PFSK-1 (cell line): ENCODE measurements around the gene TBC1D22A.

Source experiments
- FOXP2 ChIP-seq: optimal IDR thresholded peaks from 2 replicates; pipeline ENCODE3; 2011; ENCODE audit warnings: borderline replicate concordance, control low read depth, inconsistent platforms; ENCODE audit not compliant: insufficient read depth; ENCODE audit errors: extremely low read length, extremely low read depth
- POLR2AphosphoS5 ChIP-seq: IDR thresholded peaks from 2 replicates; pipeline ENCODE4 v1.6.1; 2012; ENCODE audit warnings: low read depth, mild to moderate bottlenecking, control low read depth, low read length, moderate library complexity
- SIN3A ChIP-seq: IDR thresholded peaks from 2 replicates; pipeline ENCODE4 v1.6.1; 2012; ENCODE audit warnings: mild to moderate bottlenecking, low read length, moderate library complexity, borderline replicate concordance; ENCODE audit not compliant: insufficient read depth
- TAF1 ChIP-seq: IDR thresholded peaks from 2 replicates; pipeline ENCODE4 v1.6.1; 2012; ENCODE audit warnings: low read length, control low read depth, borderline replicate concordance; ENCODE audit not compliant: insufficient read depth
- TF ChIP-seq, protein P1 (sequence below), 2 experiments: IDR thresholded peaks; 2 replicates each; pipeline versions ENCODE4 v1.6.1 to v1.8.0; 2011 to 2012; ENCODE audit warnings: low read depth in 2 of 2, low read length in 2 of 2, control low read depth in 1 of 2, inconsistent platforms in 1 of 2, mild to moderate bottlenecking in 1 of 2, moderate library complexity in 1 of 2; ENCODE audit not compliant: insufficient read depth in 1 of 2

The TBC1D22A gene

DNA sequence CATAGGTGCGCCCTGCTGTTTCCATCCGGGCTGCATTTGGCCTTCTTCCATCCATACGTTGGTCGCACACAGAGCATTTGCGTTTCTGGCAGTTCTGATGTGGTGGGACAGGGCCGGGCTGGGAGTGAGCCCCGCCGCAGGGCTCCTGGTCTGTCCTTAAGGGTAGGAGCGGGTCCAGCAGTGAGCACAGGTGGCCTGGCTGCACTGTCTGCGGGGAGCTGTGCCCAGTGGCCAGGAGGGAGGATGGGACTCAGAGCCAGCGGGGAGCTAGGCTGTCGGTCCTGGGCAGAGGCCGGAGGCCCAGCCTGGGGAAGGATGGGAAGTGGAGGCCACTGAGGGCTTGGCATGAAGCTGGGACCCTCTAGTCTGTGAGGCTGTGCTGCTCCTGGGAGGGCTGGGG lies 385.1 kb downstream of the TBC1D22A start:
- TF ChIP-seq TAF1 = no peak
- TF ChIP-seq, protein P1, sequence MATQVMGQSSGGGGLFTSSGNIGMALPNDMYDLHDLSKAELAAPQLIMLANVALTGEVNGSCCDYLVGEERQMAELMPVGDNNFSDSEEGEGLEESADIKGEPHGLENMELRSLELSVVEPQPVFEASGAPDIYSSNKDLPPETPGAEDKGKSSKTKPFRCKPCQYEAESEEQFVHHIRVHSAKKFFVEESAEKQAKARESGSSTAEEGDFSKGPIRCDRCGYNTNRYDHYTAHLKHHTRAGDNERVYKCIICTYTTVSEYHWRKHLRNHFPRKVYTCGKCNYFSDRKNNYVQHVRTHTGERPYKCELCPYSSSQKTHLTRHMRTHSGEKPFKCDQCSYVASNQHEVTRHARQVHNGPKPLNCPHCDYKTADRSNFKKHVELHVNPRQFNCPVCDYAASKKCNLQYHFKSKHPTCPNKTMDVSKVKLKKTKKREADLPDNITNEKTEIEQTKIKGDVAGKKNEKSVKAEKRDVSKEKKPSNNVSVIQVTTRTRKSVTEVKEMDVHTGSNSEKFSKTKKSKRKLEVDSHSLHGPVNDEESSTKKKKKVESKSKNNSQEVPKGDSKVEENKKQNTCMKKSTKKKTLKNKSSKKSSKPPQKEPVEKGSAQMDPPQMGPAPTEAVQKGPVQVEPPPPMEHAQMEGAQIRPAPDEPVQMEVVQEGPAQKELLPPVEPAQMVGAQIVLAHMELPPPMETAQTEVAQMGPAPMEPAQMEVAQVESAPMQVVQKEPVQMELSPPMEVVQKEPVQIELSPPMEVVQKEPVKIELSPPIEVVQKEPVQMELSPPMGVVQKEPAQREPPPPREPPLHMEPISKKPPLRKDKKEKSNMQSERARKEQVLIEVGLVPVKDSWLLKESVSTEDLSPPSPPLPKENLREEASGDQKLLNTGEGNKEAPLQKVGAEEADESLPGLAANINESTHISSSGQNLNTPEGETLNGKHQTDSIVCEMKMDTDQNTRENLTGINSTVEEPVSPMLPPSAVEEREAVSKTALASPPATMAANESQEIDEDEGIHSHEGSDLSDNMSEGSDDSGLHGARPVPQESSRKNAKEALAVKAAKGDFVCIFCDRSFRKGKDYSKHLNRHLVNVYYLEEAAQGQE (IDR thresholded peaks at IDR 0.05; ENCODE audit: insufficient read depth in 1 of 2, low read depth in 2 of 2, low read length in 2 of 2) = no peak
- no peak for TF ChIP-seq SIN3A
- TF ChIP-seq FOXP2 = no peak
- TF ChIP-seq POLR2AphosphoS5 = no peak

DNA sequence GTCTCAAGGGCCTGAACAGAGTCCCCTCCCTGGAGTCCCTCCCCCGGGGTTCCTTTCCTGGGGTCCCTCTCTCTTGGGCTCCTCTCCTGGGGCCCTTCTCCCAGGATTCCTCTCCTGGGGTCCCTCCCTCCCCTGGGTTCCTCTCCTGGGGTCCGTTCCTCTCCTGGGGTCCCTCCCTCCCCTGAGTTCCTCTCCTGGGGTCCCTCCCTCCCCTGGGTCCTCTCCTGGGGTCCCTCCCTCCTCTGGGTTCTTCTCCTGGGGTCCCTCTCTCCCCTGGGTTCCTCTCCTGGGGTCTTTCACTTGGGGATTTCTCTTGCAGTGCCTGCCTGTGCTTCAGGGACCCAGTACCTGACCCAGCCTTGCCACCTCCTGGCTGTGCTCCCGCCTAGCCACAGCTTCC lies 386.1 kb downstream of the TBC1D22A start:
- TF ChIP-seq SIN3A (no peak), FOXP2 (no peak)
- TF ChIP-seq, protein P1 (IDR thresholded peaks at IDR 0.05; ENCODE audit: insufficient read depth in 1 of 2, low read depth in 2 of 2, low read length in 2 of 2) = no peak

DNA sequence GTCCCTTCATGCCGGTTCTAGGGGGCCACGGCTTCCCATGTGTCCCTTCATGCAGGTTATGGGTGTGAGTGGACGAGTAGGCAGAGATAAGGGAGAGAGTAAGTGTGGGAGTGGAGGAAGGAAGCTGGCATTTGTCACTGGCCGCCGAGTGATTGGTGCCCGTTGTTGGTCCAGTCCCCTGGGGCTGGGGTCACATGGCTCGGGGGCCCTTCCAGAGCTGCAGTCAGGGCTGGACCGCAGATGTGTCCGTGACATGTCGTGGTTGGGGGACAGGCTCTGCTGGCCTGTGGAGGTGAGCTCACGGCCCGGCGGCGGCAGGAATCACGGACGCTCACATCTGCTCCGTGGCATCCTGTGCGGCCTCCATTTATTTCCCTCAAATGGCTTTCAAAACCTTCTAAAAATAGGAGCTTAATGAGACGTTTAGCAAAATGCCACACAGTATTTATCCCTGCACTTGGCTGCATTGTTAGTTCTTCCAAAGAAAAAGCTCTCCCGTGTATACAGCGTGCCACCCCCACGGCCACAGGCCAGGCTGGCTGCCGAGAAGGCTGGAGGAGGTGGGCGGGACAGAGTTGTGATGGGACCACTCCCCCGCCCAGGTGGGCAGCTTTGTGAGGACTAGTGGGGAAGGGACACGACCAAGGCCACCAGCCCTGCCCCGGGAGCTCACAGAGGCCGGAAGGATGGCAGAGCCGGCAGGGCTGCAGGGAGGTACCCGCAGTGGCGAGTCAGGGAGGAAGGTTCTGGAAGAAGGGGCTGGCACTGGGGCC lies 386.7 kb downstream of the TBC1D22A start:
- TF ChIP-seq FOXP2 (no peak), POLR2AphosphoS5 (no peak), TAF1 (no peak), SIN3A (no peak)
- TF ChIP-seq, protein P1 (IDR thresholded peaks at IDR 0.05; ENCODE audit: insufficient read depth in 1 of 2, low read depth in 2 of 2, low read length in 2 of 2) = no peak

DNA sequence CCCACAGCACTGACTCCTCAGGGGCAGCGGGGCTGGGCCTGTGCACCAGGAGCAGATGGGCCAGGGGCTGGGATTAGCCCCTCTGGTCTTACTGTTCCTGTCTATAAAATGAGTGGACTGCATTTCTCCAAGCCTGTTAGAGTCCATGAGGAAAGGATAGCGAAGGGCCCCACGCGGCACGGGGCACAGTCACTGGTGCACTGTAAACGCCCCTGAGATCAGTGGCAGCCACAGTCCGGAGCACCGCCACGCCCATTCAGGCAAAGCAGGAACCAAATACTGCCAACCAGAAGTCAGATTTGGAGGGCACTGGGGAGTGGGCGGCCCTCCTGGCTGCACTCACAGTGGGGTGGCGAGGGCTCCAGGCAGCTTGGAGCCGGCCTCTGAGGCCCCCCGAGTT lies 387.5 kb downstream of the TBC1D22A start:
- TF ChIP-seq FOXP2 = no peak
- TF ChIP-seq, protein P1 (IDR thresholded peaks at IDR 0.05; ENCODE audit: insufficient read depth in 1 of 2, low read depth in 2 of 2, low read length in 2 of 2) = no peak
- TF ChIP-seq SIN3A = no peak
- TF ChIP-seq POLR2AphosphoS5 = no peak
- no peak for TF ChIP-seq TAF1

DNA sequence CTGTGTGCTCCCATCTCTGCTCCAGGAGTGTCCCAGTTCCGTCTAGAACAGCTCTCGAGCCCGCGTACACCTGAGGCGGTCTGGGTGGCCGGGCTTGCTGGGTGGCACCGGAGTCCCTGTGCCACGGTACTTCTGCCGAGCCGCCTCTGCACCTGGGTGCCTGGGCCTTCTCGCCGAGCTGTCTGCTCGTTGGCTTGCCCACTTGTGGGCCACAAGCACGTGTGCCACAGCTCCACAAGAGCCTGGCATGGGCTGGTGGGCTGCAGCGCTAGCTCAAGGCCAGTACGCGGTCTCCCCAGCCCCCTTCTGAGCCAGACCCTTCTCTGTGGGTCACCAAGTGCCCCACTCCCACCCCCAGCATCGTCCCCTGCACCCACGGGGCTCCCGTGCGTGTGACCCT lies 388.0 kb downstream of the TBC1D22A start:
- TF ChIP-seq, protein P1 (IDR thresholded peaks at IDR 0.05; ENCODE audit: insufficient read depth in 1 of 2, low read depth in 2 of 2, low read length in 2 of 2) = no peak
- TF ChIP-seq POLR2AphosphoS5 (no peak), FOXP2 (no peak), TAF1 (no peak), SIN3A (no peak)
